Activated T-cell treated with anti-CD3 and anti-CD28 coated beads for 24 hours (primary cell): ENCODE measurements around the gene ABI3.
"Not testable (repeated sequence)": the region's sequence is repeated elsewhere in the genome, so short reads cannot be mapped to it uniquely, and the experiment has no call there.

Source experiments
- DNase-seq: peaks from one replicate; pipeline ENCODE4 v3.0.0-alpha.2; 2020; ENCODE audit warnings: low read depth

Gene ABI3

GRCh38 chr17:49252148-49252695 is 41.7 kb downstream of the ABI3 start:
- DNase-seq, result no peak

DNA sequence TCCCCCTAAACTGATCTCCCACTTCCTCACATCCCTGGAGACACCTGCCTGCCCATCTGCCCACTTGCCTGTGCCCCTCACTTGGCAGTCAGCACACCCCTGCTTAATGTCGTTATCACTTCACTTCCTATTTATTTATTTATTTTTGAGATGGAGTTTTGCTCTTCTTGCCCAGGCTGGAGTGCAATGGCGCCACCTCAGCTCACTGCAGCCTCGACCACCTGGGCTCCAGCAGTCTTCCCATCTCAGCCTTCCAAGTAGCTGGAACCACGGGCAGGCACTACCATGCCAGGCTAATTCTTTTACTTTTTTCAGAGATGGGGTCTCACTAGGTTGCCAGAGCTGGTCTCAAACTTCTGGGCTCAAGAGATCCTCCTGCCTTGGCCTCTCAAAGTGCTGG is 43.6 kb downstream of the ABI3 start:
- DNase-seq, result no peak

DNA sequence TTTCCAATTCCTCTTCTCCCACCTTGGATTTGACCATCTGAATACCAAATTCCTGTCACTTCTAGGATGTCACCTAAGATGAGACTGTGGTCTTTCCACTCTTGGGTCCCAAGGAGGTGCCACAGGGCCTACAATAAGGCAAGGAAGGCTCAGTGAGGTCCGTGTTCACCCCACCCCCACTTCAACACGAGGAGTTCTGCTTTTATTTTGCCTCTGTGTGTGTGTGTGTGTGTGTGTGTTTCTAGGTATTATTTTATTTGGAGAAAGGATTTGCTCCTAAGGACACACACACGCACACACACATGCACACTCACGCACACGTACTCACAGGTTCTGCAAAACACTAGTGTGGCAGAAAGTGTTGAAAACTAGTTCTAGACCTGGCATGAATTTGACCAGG is 44.6 kb downstream of the ABI3 start:
- no peak for DNase-seq

GRCh38 chr17:49258394-49258793 is 47.9 kb downstream of the ABI3 start:
- no peak for DNase-seq

DNA sequence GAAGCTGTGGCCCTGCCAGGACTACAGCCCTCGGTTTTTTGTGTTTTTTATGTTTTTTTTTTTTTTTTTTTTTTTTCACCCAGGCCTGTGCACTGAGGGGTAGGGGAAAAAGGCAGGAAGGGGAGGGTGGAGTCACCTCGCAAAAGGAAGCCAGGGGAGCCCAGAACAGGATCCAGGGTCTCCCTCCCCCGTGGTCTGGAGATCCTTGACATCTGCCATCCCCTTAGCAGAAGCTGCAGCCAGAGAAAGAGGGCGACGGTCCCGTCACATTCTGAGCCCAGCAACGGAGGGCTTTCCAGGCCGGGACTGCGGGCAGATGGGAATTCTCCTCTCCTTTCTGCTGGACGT is 49.1 kb downstream of the ABI3 start:
- DNase-seq, result no peak

- peak; percentile 33 for DNase-seq
Measured at GRCh38 chr17:49260011-49260816, 49.7 kb downstream of the ABI3 start.

DNA sequence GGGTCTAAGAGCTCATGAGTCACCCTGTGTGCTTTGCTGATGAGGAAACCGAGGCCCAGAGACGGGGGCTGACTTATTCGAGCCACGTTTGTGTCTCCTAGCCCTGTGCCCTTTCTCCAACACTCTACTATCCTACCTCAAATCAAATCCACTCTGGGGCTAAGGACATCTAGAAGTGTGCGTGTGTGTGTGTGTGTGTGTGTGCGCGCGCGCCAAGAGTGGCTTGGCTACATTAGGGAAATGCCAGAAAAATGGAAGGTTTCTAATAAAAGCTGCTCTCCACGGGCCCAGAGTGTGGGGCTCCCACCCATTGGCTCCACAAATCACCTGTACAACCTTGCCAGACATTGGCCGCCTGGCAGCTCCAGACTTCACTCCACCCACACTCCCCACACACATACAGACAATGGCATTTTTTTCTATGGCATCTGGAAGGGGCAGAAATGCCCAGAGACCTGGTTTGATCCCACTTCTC is 50.3 kb downstream of the ABI3 start:
- no peak for DNase-seq

- DNase-seq, result not testable (repeated sequence)
Measured at GRCh38 chr17:49261540-49261939, 51.0 kb downstream of the ABI3 start.

- no peak for DNase-seq
Measured at GRCh38 chr17:49266233-49266632, 55.7 kb downstream of the ABI3 start.

DNA sequence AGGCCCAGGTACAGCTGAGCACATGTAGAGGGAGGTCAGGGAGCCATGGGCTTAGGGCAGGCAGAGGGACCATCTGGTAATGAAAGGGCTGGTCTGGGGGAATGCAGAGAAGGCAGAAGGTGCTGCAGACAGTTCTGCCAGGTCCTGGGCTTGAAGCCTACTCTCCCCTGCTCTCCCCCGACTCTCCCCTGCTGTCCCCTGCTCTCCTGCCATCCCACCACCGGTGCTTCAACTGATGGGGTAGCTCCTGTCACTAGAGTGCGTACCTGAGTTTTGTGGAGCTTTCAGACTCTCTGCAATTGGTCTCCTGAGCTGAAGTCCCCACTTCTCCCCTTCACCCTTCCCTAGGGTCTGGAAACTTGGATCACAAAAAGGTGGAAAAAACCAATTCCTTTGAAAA is 57.4 kb downstream of the ABI3 start:
- DNase-seq, result no peak

GRCh38 chr17:49269356-49269755 is 58.8 kb downstream of the ABI3 start:
- DNase-seq, result no peak
